HG03039 (cell line): ENCODE measurements around the gene PTDSS2.

Experiments
- ATAC-seq: cut with Tn5 transposase; IDR thresholded peaks from one replicate; pipeline ENCODE4 v1.9.1; 2021; ENCODE audit warnings: mild to moderate bottlenecking, moderate library complexity; ENCODE audit not compliant: unreplicated experiment

Gene PTDSS2

GRCh38 chr11:488062-488461, 38.0 kb downstream of the PTDSS2 start:
- ATAC-seq: no peak

- ATAC-seq: no peak
Observed at GRCh38 chr11:488579-488978, 38.5 kb downstream of the PTDSS2 start.

- no peak for ATAC-seq
Observed at GRCh38 chr11:488992-489391, 38.9 kb downstream of the PTDSS2 start.

GRCh38 chr11:489610-490185, 39.6 kb downstream of the PTDSS2 start:
- no peak for ATAC-seq

GRCh38 chr11:490186-490929, 40.3 kb downstream of the PTDSS2 start:
- ATAC-seq: no peak

GRCh38 chr11:490930-491260, 40.8 kb downstream of the PTDSS2 start:
- no peak for ATAC-seq

- ATAC-seq: no peak
Observed at GRCh38 chr11:491358-491757, 41.3 kb downstream of the PTDSS2 start.

GRCh38 chr11:492427-493226, 42.5 kb downstream of the PTDSS2 start:
- ATAC-seq: no peak

- no peak for ATAC-seq
Observed at GRCh38 chr11:494761-495536, 44.9 kb downstream of the PTDSS2 start.

- ATAC-seq: no peak
Observed at GRCh38 chr11:495537-495931, 45.5 kb downstream of the PTDSS2 start.

- ATAC-seq: no peak
Observed at GRCh38 chr11:496834-497564, 46.9 kb downstream of the PTDSS2 start.

- no peak for ATAC-seq
Observed at GRCh38 chr11:497565-498296, 47.7 kb downstream of the PTDSS2 start.

GRCh38 chr11:498297-499181, 48.5 kb downstream of the PTDSS2 start:
- no peak for ATAC-seq

GRCh38 chr11:499201-500076, 49.4 kb downstream of the PTDSS2 start:
- no peak for ATAC-seq

GRCh38 chr11:501001-501682, 51.1 kb downstream of the PTDSS2 start:
- ATAC-seq: no peak

GRCh38 chr11:501683-502287, 51.7 kb downstream of the PTDSS2 start:
- no peak for ATAC-seq
